Osteocyte (in vitro differentiated cells): ENCODE measurements around the gene RAD51B. TPM values are rescaled to one million over a fixed set of nuclear protein-coding genes. Genes with fewer than 3 reads are reported as not detected.

ENCODE experiments used
- DNase-seq: peaks from one replicate; pipeline ENCODE4 v3.0.0; 2021; ENCODE audit warnings: mixed read lengths; ENCODE audit not compliant: unreplicated experiment; ENCODE audit errors: extremely low spot score
- H3K27ac Mint-ChIP-seq: one replicate; pipeline ENCODE4 v1.8.0; 2021; ENCODE audit warnings: mild to moderate bottlenecking, mixed read lengths; ENCODE audit not compliant: unreplicated experiment
- H3K27me3 Mint-ChIP-seq: one replicate; pipeline ENCODE4 v1.8.0; 2021; ENCODE audit warnings: mixed read lengths; ENCODE audit not compliant: unreplicated experiment
- H3K36me3 Mint-ChIP-seq: one replicate; pipeline ENCODE4 v1.8.0; 2021; ENCODE audit warnings: mixed read lengths; ENCODE audit not compliant: unreplicated experiment
- H3K4me1 Mint-ChIP-seq: one replicate; pipeline ENCODE4 v1.8.0; 2021; ENCODE audit warnings: mixed read lengths; ENCODE audit not compliant: unreplicated experiment
- H3K4me3 Mint-ChIP-seq: one replicate; pipeline ENCODE4 v1.8.0; 2021; ENCODE audit warnings: mild to moderate bottlenecking, moderate library complexity, mixed read lengths; ENCODE audit not compliant: unreplicated experiment
- H3K9me3 Mint-ChIP-seq: one replicate; pipeline ENCODE4 v1.8.0; 2021; ENCODE audit warnings: mixed read lengths; ENCODE audit not compliant: unreplicated experiment
- CTCF ChIP-seq: fragments of 200-600 bp; sonication (generic); IDR thresholded peaks from 2 replicates; pipeline ENCODE4 v1.5.0; 2021; ENCODE audit warnings: antibody characterized with exemption, mild to moderate bottlenecking, moderate library complexity
- total RNA-seq: library from RNA; stranded (reverse); gene quantifications from 2 replicates; pipeline ENCODE4 v1.2.1, GENCODE V29; 2021

RAD51B gene
- total RNA-seq, 1 donor from 2014 or later: 12.7 TPM

GRCh38 chr14:68362846-68363245, 543.3 kb downstream of the RAD51B start:
- no peak for DNase-seq
- no peak overlapping the region for H3K27ac Mint-ChIP-seq
- H3K27me3 Mint-ChIP-seq: no peaks in the 10 kb centered on the region
- H3K4me3 Mint-ChIP-seq: no peak overlapping the region
- TF ChIP-seq CTCF: no peak
- H3K36me3 Mint-ChIP-seq: no peaks in the 10 kb centered on the region
- peaks cover 54% of the 10 kb centered on the region for H3K4me1 Mint-ChIP-seq
- H3K9me3 Mint-ChIP-seq: no peaks in the 10 kb centered on the region

GRCh38 chr14:68363466-68363842, 543.9 kb downstream of the RAD51B start:
- no peak for DNase-seq
- H3K36me3 Mint-ChIP-seq: no peaks in the 10 kb centered on the region
- no peaks in the 10 kb centered on the region for H3K9me3 Mint-ChIP-seq
- peak; percentile 15 for TF ChIP-seq CTCF
- H3K27me3 Mint-ChIP-seq: no peaks in the 10 kb centered on the region
- H3K4me3 Mint-ChIP-seq: no peak overlapping the region
- H3K4me1 Mint-ChIP-seq: peaks cover 54% of the 10 kb centered on the region
- peak overlapping the region; percentile 93 for H3K27ac Mint-ChIP-seq

- Mint-ChIP-seq H3K27ac (peak overlapping the region; percentile 93), H3K4me1 (peaks cover 53% of the 10 kb centered on the region), H3K36me3 (no peaks in the 10 kb centered on the region), H3K4me3 (peak overlapping the region; percentile 10), H3K27me3 (no peaks in the 10 kb centered on the region), H3K9me3 (no peaks in the 10 kb centered on the region)
- no peak for DNase-seq
- no peak for TF ChIP-seq CTCF
Measured at GRCh38 chr14:68363843-68364767, 544.5 kb downstream of the RAD51B start.

GRCh38 chr14:68364792-68365192, 545.2 kb downstream of the RAD51B start:
- H3K4me1 Mint-ChIP-seq: peaks cover 47% of the 10 kb centered on the region
- H3K27ac Mint-ChIP-seq: peak overlapping the region; percentile 93
- H3K9me3 Mint-ChIP-seq: no peaks in the 10 kb centered on the region
- no peaks in the 10 kb centered on the region for H3K27me3 Mint-ChIP-seq
- H3K36me3 Mint-ChIP-seq: no peaks in the 10 kb centered on the region
- no peak overlapping the region for H3K4me3 Mint-ChIP-seq
- no peak for TF ChIP-seq CTCF
- DNase-seq: no peak

GRCh38 chr14:68365228-68365627, 545.6 kb downstream of the RAD51B start:
- H3K4me3 Mint-ChIP-seq: no peak overlapping the region
- H3K36me3 Mint-ChIP-seq: no peaks in the 10 kb centered on the region
- no peak for TF ChIP-seq CTCF
- H3K4me1 Mint-ChIP-seq: peaks cover 43% of the 10 kb centered on the region
- peak overlapping the region; percentile 93 for H3K27ac Mint-ChIP-seq
- no peaks in the 10 kb centered on the region for H3K9me3 Mint-ChIP-seq
- no peak for DNase-seq
- no peaks in the 10 kb centered on the region for H3K27me3 Mint-ChIP-seq
